ENCODE results near the gene CSPG4. TPM values are rescaled to one million over a fixed set of nuclear protein-coding genes. Genes with fewer than 3 reads are reported as not detected.
"Not testable (repeated sequence)": the region's sequence is repeated elsewhere in the genome, so short reads cannot be mapped to it uniquely, and the experiment has no call there.

CSPG4 gene
- polyA plus RNA-seq, 1 experiment: 24.1 TPM

DNA sequence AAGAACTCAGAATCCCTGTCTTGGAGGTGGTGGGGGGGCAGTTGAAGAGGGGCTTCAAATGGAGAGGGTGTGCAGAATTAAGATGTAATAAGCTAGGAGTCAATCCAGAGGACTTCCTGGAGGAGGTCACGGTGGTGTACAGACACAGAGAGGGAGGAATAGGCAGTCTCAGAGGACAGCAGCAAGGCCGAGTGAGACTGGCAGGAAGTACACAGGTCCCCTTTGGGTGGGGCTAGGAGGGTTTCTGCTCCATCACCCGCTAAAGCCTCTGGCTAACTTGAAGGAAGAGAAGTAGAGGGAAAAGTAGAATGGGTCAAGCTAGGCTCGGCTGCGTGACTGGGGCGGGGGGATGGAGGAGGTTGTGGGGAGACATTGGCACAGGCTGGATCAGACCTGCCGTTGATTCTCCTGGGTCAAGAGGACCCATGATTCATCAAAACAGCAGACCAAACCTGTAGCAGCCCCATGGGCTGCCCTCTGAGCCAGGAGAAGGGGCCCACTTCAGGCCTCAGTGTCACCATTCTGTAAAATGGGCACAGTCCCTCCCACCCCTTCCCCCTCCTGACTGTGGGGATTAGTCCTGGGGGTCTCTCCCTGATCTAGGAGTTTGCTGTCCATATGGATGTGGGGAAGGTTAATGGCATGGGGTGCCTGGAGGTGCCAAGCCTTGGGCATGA, 16.9 kb downstream of the CSPG4 start:
- Histone ChIP-seq H3K27me3 (ENCODE audit: control insufficient read depth, insufficient read depth, low read length) (no peaks in the 10 kb centered on the region), H3K36me3 (ENCODE audit: control insufficient read depth, insufficient read depth, low read length) (no peaks in the 10 kb centered on the region), H3K4me3 (ENCODE audit: low read depth, low read length) (no peak overlapping the region)
- DNase-seq (ENCODE audit: low read depth): no peak
- TF ChIP-seq, protein P1, sequence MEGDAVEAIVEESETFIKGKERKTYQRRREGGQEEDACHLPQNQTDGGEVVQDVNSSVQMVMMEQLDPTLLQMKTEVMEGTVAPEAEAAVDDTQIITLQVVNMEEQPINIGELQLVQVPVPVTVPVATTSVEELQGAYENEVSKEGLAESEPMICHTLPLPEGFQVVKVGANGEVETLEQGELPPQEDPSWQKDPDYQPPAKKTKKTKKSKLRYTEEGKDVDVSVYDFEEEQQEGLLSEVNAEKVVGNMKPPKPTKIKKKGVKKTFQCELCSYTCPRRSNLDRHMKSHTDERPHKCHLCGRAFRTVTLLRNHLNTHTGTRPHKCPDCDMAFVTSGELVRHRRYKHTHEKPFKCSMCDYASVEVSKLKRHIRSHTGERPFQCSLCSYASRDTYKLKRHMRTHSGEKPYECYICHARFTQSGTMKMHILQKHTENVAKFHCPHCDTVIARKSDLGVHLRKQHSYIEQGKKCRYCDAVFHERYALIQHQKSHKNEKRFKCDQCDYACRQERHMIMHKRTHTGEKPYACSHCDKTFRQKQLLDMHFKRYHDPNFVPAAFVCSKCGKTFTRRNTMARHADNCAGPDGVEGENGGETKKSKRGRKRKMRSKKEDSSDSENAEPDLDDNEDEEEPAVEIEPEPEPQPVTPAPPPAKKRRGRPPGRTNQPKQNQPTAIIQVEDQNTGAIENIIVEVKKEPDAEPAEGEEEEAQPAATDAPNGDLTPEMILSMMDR (IDR thresholded peaks at IDR 0.05; ENCODE audit: insufficient read depth, low read depth, low read length): no peak
- CTCF ChIA-PET: no interaction called here
- POLR2A ChIA-PET: no interaction called here

DNA sequence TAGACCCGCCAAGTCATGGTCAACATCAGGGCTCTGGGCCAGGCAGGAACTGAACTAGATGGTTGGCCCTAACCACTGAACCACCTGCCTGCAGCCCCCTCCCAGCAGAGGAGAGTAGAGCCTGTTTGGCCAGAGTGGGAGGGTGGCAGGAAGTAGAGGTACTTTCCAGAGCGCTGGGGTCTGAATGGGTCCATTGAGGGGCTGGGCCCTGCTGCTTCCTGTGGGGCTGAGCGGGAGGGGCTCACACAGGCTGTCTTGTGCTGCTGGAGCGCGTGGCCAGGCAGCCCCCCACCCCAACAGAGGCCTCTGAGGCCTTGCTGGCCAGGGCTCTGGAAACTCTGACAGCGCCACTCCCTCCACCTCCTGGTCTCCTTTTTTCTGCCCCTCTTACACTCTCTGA, 17.4 kb downstream of the CSPG4 start:
- Histone ChIP-seq H3K36me3 (ENCODE audit: control insufficient read depth, insufficient read depth, low read length) (peaks cover 4% of the 10 kb centered on the region), H3K4me3 (ENCODE audit: low read depth, low read length) (no peak overlapping the region), H3K27me3 (ENCODE audit: control insufficient read depth, insufficient read depth, low read length) (no peaks in the 10 kb centered on the region)
- CTCF ChIA-PET: interaction anchor here (0.8 to 2.1 kb wide), 6 partner anchors 13 to 239 kb away, joined by 3 to 9 read pairs (median 4); no protein-coding TSS in a partner anchor
- TF ChIP-seq, protein P1 (IDR thresholded peaks at IDR 0.05; ENCODE audit: insufficient read depth, low read depth, low read length): no peak
- POLR2A ChIA-PET: interaction anchor here (0.7 kb wide), 1 partner anchor 43 kb away, joined by 4 read pairs; no protein-coding TSS in a partner anchor
- no peak for DNase-seq (ENCODE audit: low read depth)

DNA sequence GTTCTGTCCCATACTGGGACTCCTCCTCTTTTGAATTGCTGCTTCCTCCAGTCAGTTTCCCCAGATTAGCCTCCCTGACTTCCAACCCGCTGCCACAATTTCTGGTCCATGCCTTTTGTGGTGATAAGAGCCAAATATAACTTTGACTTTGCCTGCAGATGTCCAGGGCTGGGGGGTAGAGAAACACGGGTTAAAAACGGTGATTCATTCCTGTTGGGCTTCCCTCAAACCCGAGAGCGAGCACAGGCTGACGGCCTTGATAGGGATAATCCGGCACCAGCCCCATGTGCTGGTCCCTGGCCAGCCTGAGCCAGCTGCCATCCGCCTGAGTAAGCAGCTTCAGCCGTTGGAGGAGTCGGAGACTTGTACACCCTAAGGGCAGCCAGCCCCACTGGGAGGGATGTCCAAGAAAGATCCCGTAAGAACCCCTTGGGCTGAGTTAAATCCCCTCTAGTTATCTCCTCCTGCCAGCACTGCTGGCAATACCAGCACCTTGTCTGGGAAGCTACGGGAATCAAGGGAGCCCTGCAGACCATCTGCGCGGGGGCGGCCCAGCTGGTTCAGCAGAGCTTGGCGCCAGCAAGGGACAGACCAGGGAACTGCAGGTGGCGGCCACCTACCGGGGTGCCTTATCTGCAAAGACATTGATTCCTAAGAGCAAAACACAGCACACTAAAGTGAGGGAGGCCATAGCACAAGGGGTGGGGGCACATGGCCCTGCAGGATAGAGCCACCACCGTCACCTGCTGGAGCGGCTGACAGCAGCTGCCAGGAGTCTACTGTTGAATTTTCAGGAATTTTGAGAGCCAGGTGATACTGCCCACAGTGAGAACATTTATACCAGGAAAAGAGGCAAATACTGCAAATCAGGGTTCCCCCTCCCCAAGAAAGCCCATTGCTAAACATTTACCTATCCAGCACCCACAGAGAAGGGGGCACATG, 18.1 kb downstream of the CSPG4 start:
- CTCF ChIA-PET: interaction anchor here (0.6 to 3.0 kb wide), 17 partner anchors 8 to 238 kb away, joined by 3 to 23 read pairs (median 3); a partner anchor contains a TSS
- Histone ChIP-seq H3K36me3 (ENCODE audit: control insufficient read depth, insufficient read depth, low read length) (peaks cover 4% of the 10 kb centered on the region), H3K4me3 (ENCODE audit: low read depth, low read length) (no peak overlapping the region), H3K27me3 (ENCODE audit: control insufficient read depth, insufficient read depth, low read length) (no peaks in the 10 kb centered on the region)
- TF ChIP-seq, protein P1 (IDR thresholded peaks at IDR 0.05; ENCODE audit: insufficient read depth, low read depth, low read length): peak; percentile 58
- POLR2A ChIA-PET: interaction anchor here (0.7 kb wide), 1 partner anchor 44 kb away, joined by 4 read pairs; no protein-coding TSS in a partner anchor
- peak; percentile 95 for DNase-seq (ENCODE audit: low read depth)

DNA sequence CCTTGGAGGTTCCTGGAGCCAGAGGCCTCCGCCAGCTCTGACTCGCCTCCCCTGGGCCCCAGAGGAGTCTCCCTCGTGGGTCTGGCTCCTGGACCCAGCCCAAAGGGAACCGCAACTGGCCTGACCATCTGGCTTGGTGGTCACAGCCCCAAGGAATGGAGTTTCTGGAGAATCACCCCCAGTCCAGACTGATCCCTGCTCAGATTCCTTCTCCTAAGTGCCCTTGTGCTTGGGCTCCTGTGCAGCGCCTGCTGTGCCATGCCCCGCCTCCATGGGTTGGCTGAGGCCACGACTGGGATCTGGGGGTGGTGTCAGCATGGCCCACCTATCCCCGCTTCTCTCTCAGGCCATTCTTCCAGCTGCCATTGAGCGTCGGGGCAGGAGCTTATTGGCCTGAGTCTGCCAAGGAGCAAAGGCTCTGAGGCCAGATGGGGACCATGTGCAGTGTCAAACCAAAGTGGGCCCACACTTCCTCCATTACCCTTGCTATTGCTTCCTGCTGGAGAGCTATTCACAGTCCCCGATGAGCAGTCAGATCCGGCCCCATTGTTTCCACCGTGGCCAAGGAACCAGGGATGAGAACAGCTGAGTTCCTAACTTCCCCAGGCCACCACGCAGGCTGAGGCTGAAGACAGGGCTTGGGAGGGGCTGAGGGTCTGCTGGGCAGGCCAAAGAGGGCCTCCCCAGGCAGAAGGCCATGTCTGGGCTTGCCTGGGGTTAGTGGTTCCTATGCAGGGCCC, 19.0 kb downstream of the CSPG4 start:
- H3K36me3 ChIP-seq (ENCODE audit: control insufficient read depth, insufficient read depth, low read length): peaks cover 9% of the 10 kb centered on the region
- H3K27me3 ChIP-seq (ENCODE audit: control insufficient read depth, insufficient read depth, low read length): no peaks in the 10 kb centered on the region
- TF ChIP-seq, protein P1 (IDR thresholded peaks at IDR 0.05; ENCODE audit: insufficient read depth, low read depth, low read length): no peak
- DNase-seq (ENCODE audit: low read depth): no peak
- ChIA-PET CTCF (interaction anchor here (0.6 to 3.0 kb wide), 16 partner anchors 8 to 237 kb away, joined by 3 to 23 read pairs (median 4); a partner anchor contains a TSS), POLR2A (no interaction called here)
- H3K4me3 ChIP-seq (ENCODE audit: low read depth, low read length): no peak overlapping the region

DNA sequence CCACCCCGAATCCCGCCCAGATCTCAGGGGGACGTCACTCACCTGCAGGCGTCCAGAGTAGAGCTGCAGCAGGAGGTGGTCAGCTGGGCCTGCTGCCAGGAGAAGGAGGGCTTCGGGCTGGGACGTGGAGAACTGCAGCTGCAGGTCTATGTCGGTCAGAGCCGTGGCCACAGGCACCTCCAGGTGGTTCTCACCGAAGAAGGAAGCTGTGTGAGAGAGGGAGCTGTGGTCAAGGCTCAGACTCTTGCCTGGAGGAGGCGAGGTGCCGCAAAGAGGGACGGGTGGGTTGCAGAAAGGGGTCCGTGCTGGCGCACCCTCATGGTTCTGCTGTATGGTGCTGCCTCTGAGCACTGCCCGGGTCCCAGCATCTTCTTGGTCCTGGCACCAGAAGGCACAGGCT, 19.6 kb downstream of the CSPG4 start:
- H3K4me3 ChIP-seq (ENCODE audit: low read depth, low read length); DNase-seq (ENCODE audit: low read depth); POLR2A ChIA-PET; H3K27me3 ChIP-seq (ENCODE audit: control insufficient read depth, insufficient read depth, low read length): not testable (repeated sequence)
- peaks cover 14% of the 10 kb centered on the region for H3K36me3 ChIP-seq (ENCODE audit: control insufficient read depth, insufficient read depth, low read length)
- CTCF ChIA-PET: interaction anchor here (0.7 to 3.0 kb wide), 5 partner anchors 11 to 109 kb away, joined by 3 to 23 read pairs (median 4); no protein-coding TSS in a partner anchor

DNA sequence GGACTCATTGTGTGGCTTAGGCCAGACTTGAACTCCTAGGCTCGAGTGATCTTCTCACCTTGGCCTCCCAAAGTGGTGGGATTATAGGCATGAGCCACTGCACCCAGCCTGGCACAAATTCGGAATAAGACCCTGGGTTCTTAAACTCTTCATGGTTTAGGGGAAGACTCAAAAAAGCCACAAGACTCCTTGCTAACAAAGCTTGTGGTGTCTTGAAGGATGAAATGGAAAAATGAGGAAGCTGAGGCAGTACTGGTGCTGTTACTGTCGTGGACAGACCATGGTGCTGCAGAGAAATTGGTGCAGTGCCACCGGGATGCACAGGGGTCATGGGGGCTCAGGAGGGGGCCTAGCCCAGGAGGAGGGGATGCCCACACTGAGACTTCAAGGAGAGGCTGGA, 20.3 kb downstream of the CSPG4 start:
- POLR2A ChIA-PET; DNase-seq (ENCODE audit: low read depth): not testable (repeated sequence)

DNA sequence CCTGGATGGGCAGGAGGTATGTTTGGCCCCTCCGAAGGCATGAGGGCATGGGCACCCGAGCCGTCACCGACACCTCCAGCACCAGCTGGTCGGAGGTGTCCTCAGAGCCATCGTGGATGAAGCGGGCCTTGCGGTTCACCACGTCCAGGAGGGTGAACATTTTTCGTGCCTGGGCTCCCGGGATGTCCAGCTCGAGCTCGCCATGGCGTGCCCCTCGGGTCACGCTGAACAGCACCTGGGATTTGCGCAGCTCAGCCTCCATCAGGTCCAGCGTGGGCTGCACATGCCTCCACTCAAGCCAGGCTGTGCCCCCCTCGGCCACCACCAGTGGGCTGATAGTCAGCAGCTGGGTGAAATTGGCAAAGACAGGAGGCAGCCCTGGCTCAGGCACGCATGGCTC, 23.2 kb downstream of the CSPG4 start:
- DNase-seq (ENCODE audit: low read depth); H3K4me3 ChIP-seq (ENCODE audit: low read depth, low read length); POLR2A ChIA-PET; CTCF ChIA-PET; H3K27me3 ChIP-seq (ENCODE audit: control insufficient read depth, insufficient read depth, low read length): not testable (repeated sequence)
- H3K36me3 ChIP-seq (ENCODE audit: control insufficient read depth, insufficient read depth, low read length): peaks cover 26% of the 10 kb centered on the region

More for the DNA sequence above, 20.3 kb downstream of the CSPG4 start:
- CTCF ChIA-PET: interaction anchor here (1.0 to 3.0 kb wide), 2 partner anchors 40 to 110 kb away, joined by 3 to 23 read pairs; no protein-coding TSS in a partner anchor
- not testable (repeated sequence) for H3K4me3 ChIP-seq (ENCODE audit: low read depth, low read length); H3K27me3 ChIP-seq (ENCODE audit: control insufficient read depth, insufficient read depth, low read length)
- peaks cover 18% of the 10 kb centered on the region for H3K36me3 ChIP-seq (ENCODE audit: control insufficient read depth, insufficient read depth, low read length)

Measured in BJ (cell line).